ENCODE measurements around the gene SWT1.
"Not testable (repeated sequence)": the region's sequence is repeated elsewhere in the genome, so short reads cannot be mapped to it uniquely, and the experiment has no call there.

Gene SWT1

GRCh38 chr1:185237176-185237575, 80.2 kb downstream of the SWT1 start:
- not testable (repeated sequence) for H3K27me3 ChIP-seq (ENCODE audit: insufficient read depth, low read length); H3K9me3 ChIP-seq (ENCODE audit: insufficient read depth, low read depth, low read length); H3K14ac ChIP-seq (ENCODE audit: low read length); H2AK5ac ChIP-seq (ENCODE audit: low read length); H4K8ac ChIP-seq (ENCODE audit: low read depth, low read length); H3K4me2 ChIP-seq (ENCODE audit: low read length); H3K79me2 ChIP-seq (ENCODE audit: control insufficient read depth, insufficient read depth, low read length, poor library complexity); H3K36me3 ChIP-seq (ENCODE audit: control insufficient read depth in 1 of 2, insufficient read depth in 2 of 2, low read length in 2 of 2); H2BK12ac ChIP-seq (ENCODE audit: low read length); H3K4me3 ChIP-seq (ENCODE audit: low read depth, low read length); H3K4me1 ChIP-seq (ENCODE audit: control insufficient read depth in 1 of 2, insufficient read depth in 2 of 2, low read length in 2 of 2); H3K23ac ChIP-seq (ENCODE audit: low read length); H3K27ac ChIP-seq (ENCODE audit: low read depth, low read length); H3K79me1 ChIP-seq (ENCODE audit: low read length); H3K9ac ChIP-seq (ENCODE audit: low read length); H4K91ac ChIP-seq (ENCODE audit: low read depth, low read length); H3K18ac ChIP-seq (ENCODE audit: low read length); DNase-seq; H2BK120ac ChIP-seq (ENCODE audit: insufficient read depth, low read length, poor library complexity); H2AFZ ChIP-seq (ENCODE audit: insufficient read depth, low read length, poor library complexity); H3K4ac ChIP-seq (ENCODE audit: low read depth, low read length); H2BK5ac ChIP-seq (ENCODE audit: low read depth, low read length, poor library complexity); H4K12ac ChIP-seq (ENCODE audit: low read depth, low read length)
- no CpG with 5 or more reads among the region's 2 CpGs for WGBS (ENCODE audit: extremely low coverage, insufficient coverage, insufficient read length)

- Histone ChIP-seq H2AFZ (ENCODE audit: insufficient read depth, low read length, poor library complexity) (no peak overlapping the region), H2BK120ac (ENCODE audit: insufficient read depth, low read length, poor library complexity) (no peak overlapping the region), H3K9ac (ENCODE audit: low read length) (no peak overlapping the region), H3K23ac (ENCODE audit: low read length) (no peak overlapping the region), H3K27ac (ENCODE audit: low read depth, low read length) (no peak overlapping the region), H3K4me1 (ENCODE audit: control insufficient read depth in 1 of 2, insufficient read depth in 2 of 2, low read length in 2 of 2) (no peaks in the 10 kb centered on the region), H4K12ac (ENCODE audit: low read depth, low read length) (no peak overlapping the region), H3K18ac (ENCODE audit: low read length) (no peak overlapping the region), H3K79me2 (ENCODE audit: control insufficient read depth, insufficient read depth, low read length, poor library complexity) (no peaks in the 10 kb centered on the region), H3K4me2 (ENCODE audit: low read length) (no peak overlapping the region), H2AK5ac (ENCODE audit: low read length) (no peak overlapping the region), H3K4me3 (ENCODE audit: low read depth, low read length) (no peak overlapping the region), H4K8ac (ENCODE audit: low read depth, low read length) (no peak overlapping the region), H3K14ac (ENCODE audit: low read length) (no peak overlapping the region), H3K4ac (ENCODE audit: low read depth, low read length) (no peak overlapping the region), H2BK12ac (ENCODE audit: low read length) (no peak overlapping the region), H2BK5ac (ENCODE audit: low read depth, low read length, poor library complexity) (no peak overlapping the region), H3K79me1 (ENCODE audit: low read length) (no peaks in the 10 kb centered on the region), H3K27me3 (ENCODE audit: insufficient read depth, low read length) (no peaks in the 10 kb centered on the region), H4K91ac (ENCODE audit: low read depth, low read length) (no peak overlapping the region), H3K9me3 (ENCODE audit: insufficient read depth, low read depth, low read length) (no peaks in the 10 kb centered on the region), H3K36me3 (ENCODE audit: control insufficient read depth in 1 of 2, insufficient read depth in 2 of 2, low read length in 2 of 2) (no peaks in the 10 kb centered on the region)
- DNase-seq, result no peak
- no CpG with 5 or more reads among the region's 1 CpG for WGBS (ENCODE audit: extremely low coverage, insufficient coverage, insufficient read length)
Measured at GRCh38 chr1:185237661-185238060, 80.7 kb downstream of the SWT1 start.

- no peaks in the 10 kb centered on the region for H3K4me1 ChIP-seq (ENCODE audit: control insufficient read depth in 1 of 2, insufficient read depth in 2 of 2, low read length in 2 of 2)
- H3K79me1 ChIP-seq (ENCODE audit: low read length), result no peaks in the 10 kb centered on the region
- H3K9me3 ChIP-seq (ENCODE audit: insufficient read depth, low read depth, low read length), result no peaks in the 10 kb centered on the region
- peak in 1 of 2 donors; percentile 27 for DNase-seq
- no peak overlapping the region for H3K18ac ChIP-seq (ENCODE audit: low read length)
- H3K27me3 ChIP-seq (ENCODE audit: insufficient read depth, low read length), result no peaks in the 10 kb centered on the region
- no peak overlapping the region for H3K4me3 ChIP-seq (ENCODE audit: low read depth, low read length)
- H3K4ac ChIP-seq (ENCODE audit: low read depth, low read length), result no peak overlapping the region
- no peaks in the 10 kb centered on the region for H3K79me2 ChIP-seq (ENCODE audit: control insufficient read depth, insufficient read depth, low read length, poor library complexity)
- no peak overlapping the region for H3K23ac ChIP-seq (ENCODE audit: low read length)
- no CpG with 5 or more reads among the region's 1 CpG for WGBS (ENCODE audit: extremely low coverage, insufficient coverage, insufficient read length)
- H3K9ac ChIP-seq (ENCODE audit: low read length), result no peak overlapping the region
- no peak overlapping the region for H2AFZ ChIP-seq (ENCODE audit: insufficient read depth, low read length, poor library complexity)
- no peak overlapping the region for H4K91ac ChIP-seq (ENCODE audit: low read depth, low read length)
- H3K36me3 ChIP-seq (ENCODE audit: control insufficient read depth in 1 of 2, insufficient read depth in 2 of 2, low read length in 2 of 2), result no peaks in the 10 kb centered on the region
- no peak overlapping the region for H4K12ac ChIP-seq (ENCODE audit: low read depth, low read length)
- H3K4me2 ChIP-seq (ENCODE audit: low read length), result no peak overlapping the region
- H4K8ac ChIP-seq (ENCODE audit: low read depth, low read length), result no peak overlapping the region
- H3K27ac ChIP-seq (ENCODE audit: low read depth, low read length), result no peak overlapping the region
- no peak overlapping the region for H3K14ac ChIP-seq (ENCODE audit: low read length)
- H2BK5ac ChIP-seq (ENCODE audit: low read depth, low read length, poor library complexity), result no peak overlapping the region
- H2BK120ac ChIP-seq (ENCODE audit: insufficient read depth, low read length, poor library complexity), result no peak overlapping the region
- H2AK5ac ChIP-seq (ENCODE audit: low read length), result no peak overlapping the region
- H2BK12ac ChIP-seq (ENCODE audit: low read length), result no peak overlapping the region
Measured at GRCh38 chr1:185238447-185238846, 81.5 kb downstream of the SWT1 start.

GRCh38 chr1:185239861-185240260, 82.9 kb downstream of the SWT1 start:
- H3K4me1 ChIP-seq (ENCODE audit: control insufficient read depth in 1 of 2, insufficient read depth in 2 of 2, low read length in 2 of 2), result no peaks in the 10 kb centered on the region
- H3K79me1 ChIP-seq (ENCODE audit: low read length), result no peaks in the 10 kb centered on the region
- no peak for DNase-seq
- no peaks in the 10 kb centered on the region for H3K27me3 ChIP-seq (ENCODE audit: insufficient read depth, low read length)
- no peak overlapping the region for H3K27ac ChIP-seq (ENCODE audit: low read depth, low read length)
- H2BK5ac ChIP-seq (ENCODE audit: low read depth, low read length, poor library complexity), result no peak overlapping the region
- H2AFZ ChIP-seq (ENCODE audit: insufficient read depth, low read length, poor library complexity), result no peak overlapping the region
- no peak overlapping the region for H2BK12ac ChIP-seq (ENCODE audit: low read length)
- no peak overlapping the region for H4K12ac ChIP-seq (ENCODE audit: low read depth, low read length)
- H3K23ac ChIP-seq (ENCODE audit: low read length), result no peak overlapping the region
- H3K18ac ChIP-seq (ENCODE audit: low read length), result no peak overlapping the region
- H3K79me2 ChIP-seq (ENCODE audit: control insufficient read depth, insufficient read depth, low read length, poor library complexity), result no peaks in the 10 kb centered on the region
- H3K4me2 ChIP-seq (ENCODE audit: low read length), result no peak overlapping the region
- peaks cover 0 to 2% of the 10 kb centered on the region in 2 experiments for H3K36me3 ChIP-seq (ENCODE audit: control insufficient read depth in 1 of 2, insufficient read depth in 2 of 2, low read length in 2 of 2)
- H3K4me3 ChIP-seq (ENCODE audit: low read depth, low read length), result no peak overlapping the region
- H3K14ac ChIP-seq (ENCODE audit: low read length), result no peak overlapping the region
- H3K9ac ChIP-seq (ENCODE audit: low read length), result no peak overlapping the region
- no peak overlapping the region for H2AK5ac ChIP-seq (ENCODE audit: low read length)
- H4K91ac ChIP-seq (ENCODE audit: low read depth, low read length), result no peak overlapping the region
- H3K9me3 ChIP-seq (ENCODE audit: insufficient read depth, low read depth, low read length), result no peaks in the 10 kb centered on the region
- no CpG with 5 or more reads among the region's 1 CpG for WGBS (ENCODE audit: extremely low coverage, insufficient coverage, insufficient read length)
- no peak overlapping the region for H4K8ac ChIP-seq (ENCODE audit: low read depth, low read length)
- no peak overlapping the region for H2BK120ac ChIP-seq (ENCODE audit: insufficient read depth, low read length, poor library complexity)
- no peak overlapping the region for H3K4ac ChIP-seq (ENCODE audit: low read depth, low read length)
